HepG2 (cell line): Measurements from ENCODE around the gene RSAD1. TPM values are rescaled to one million over a fixed set of nuclear protein-coding genes. Genes with fewer than 3 reads are reported as not detected.
A peak's percentile ranks its signal among the peaks of the same experiment; 100 is the strongest.

Source experiments
- AHR ChIP-seq: IDR thresholded peaks from 2 replicates; pipeline ENCODE4 v1.6.1; 2018; ENCODE audit warnings: missing genetic modification reagents, missing compliant biosample characterization
- CC2D1A ChIP-seq: sonication (generic); formaldehyde crosslinking; IDR thresholded peaks from 2 replicates; pipeline ENCODE4 v1.8.1; 2023; ENCODE audit warnings: mild to moderate bottlenecking, missing genetic modification reagents
- CENPX ChIP-seq: sonication (generic); formaldehyde crosslinking; IDR thresholded peaks from 2 replicates; pipeline ENCODE4 v1.9.0; 2021; ENCODE audit warnings: mild to moderate bottlenecking, missing genetic modification reagents, moderate library complexity
- FOXA1 ChIP-seq, 2 experiments: fragments of 450-650 bp in 1 of 2; sonication (generic) in 1 of 2; formaldehyde crosslinking in 1 of 2; IDR thresholded peaks; 2 replicates each; pipeline versions ENCODE4 v1.4.0 to v1.6.1; 2016 to 2020; ENCODE audit warnings: missing genetic modification reagents in 1 of 2
- MIER2 ChIP-seq: IDR thresholded peaks from 2 replicates; pipeline ENCODE4 v1.6.1; 2016; ENCODE audit warnings: missing biosample characterization, missing genetic modification reagents
- PHF21A ChIP-seq: sonication (generic); formaldehyde crosslinking; IDR thresholded peaks from 2 replicates; pipeline ENCODE4 v1.5.0; 2020; ENCODE audit warnings: mild to moderate bottlenecking, missing genetic modification reagents
- PITX1 ChIP-seq: sonication (generic); formaldehyde crosslinking; IDR thresholded peaks from 2 replicates; pipeline ENCODE4 v1.5.1; 2020; ENCODE audit warnings: mild to moderate bottlenecking, missing genetic modification reagents
- POLR2AphosphoS5 ChIP-seq: IDR thresholded peaks from 2 replicates; pipeline ENCODE4 v1.6.1; 2012; ENCODE audit warnings: low read depth, low read length
- RELA ChIP-seq: sonication (generic); formaldehyde crosslinking; IDR thresholded peaks from 2 replicates; pipeline ENCODE4 v1.4.0; 2020; ENCODE audit warnings: missing genetic modification reagents
- SRY ChIP-seq: sonication (generic); formaldehyde crosslinking; IDR thresholded peaks from 2 replicates; pipeline ENCODE4 v1.8.0; 2022; ENCODE audit warnings: mild to moderate bottlenecking, missing genetic modification reagents
- SSRP1 ChIP-seq: IDR thresholded peaks from 2 replicates; pipeline ENCODE4 v1.6.1; 2016; ENCODE audit warnings: control low read depth
- YY1 ChIP-seq: IDR thresholded peaks from 2 replicates; pipeline ENCODE4 v1.6.1; 2011; ENCODE audit warnings: low read length, low read depth, moderate library complexity, mild to moderate bottlenecking; ENCODE audit not compliant: insufficient read depth, insufficient replicate concordance
- ZNF382 ChIP-seq: sonication (generic); formaldehyde crosslinking; IDR thresholded peaks from 2 replicates; pipeline ENCODE4 v1.5.0; 2020; ENCODE audit warnings: missing genetic modification reagents, mild to moderate bottlenecking, borderline replicate concordance
- polyA plus RNA-seq, 8 experiments: library from polyadenylated mRNA; depleted of rRNA in 3 of 8; stranded (reverse) in 7 of 8; unstranded in 1 of 8; fragments of >200 nt; fragmentation: Illumina TruSeq in 4 of 8; extraction: Trizol in 4 of 8; gene quantifications; 2 replicates each; pipeline versions ENCODE4 v1.2.1 to v1.2.3, GENCODE V29; 2011 to 2016; ENCODE audit warnings: low read depth in 4 of 8, missing spikeins in 1 of 8, mixed read lengths in 1 of 8; ENCODE audit not compliant: insufficient read depth in 1 of 8
- total RNA-seq, 5 experiments: library from RNA; depleted of rRNA; stranded (reverse); fragments of >200 nt; fragmentation: Illumina TruSeq; extraction: Trizol; gene quantifications; 2 replicates each; pipeline ENCODE4 v1.2.3, GENCODE V29; 2016; ENCODE audit warnings: low read depth in 1 of 5
- TF ChIP-seq, protein P1 (sequence below): sonication (generic); formaldehyde crosslinking; IDR thresholded peaks from 2 replicates; pipeline ENCODE4 v1.4.0; 2020; ENCODE audit warnings: missing genetic modification reagents
- TF ChIP-seq, protein P2 (sequence below): sonication (generic); formaldehyde crosslinking; IDR thresholded peaks from 2 replicates; pipeline ENCODE4 v1.4.0; 2020; ENCODE audit warnings: missing genetic modification reagents, borderline replicate concordance
- TF ChIP-seq, protein P3 (sequence below): IDR thresholded peaks from 2 replicates; pipeline ENCODE4 v1.6.1; 2016; ENCODE audit warnings: mild to moderate bottlenecking
- TF ChIP-seq, protein P4 (sequence below): conservative IDR thresholded peaks from 2 replicates; pipeline ENCODE4 v1.6.1; 2018; ENCODE audit warnings: missing genetic modification reagents

Gene RSAD1
- total and polyA plus RNA-seq, 2 of the 13 experiments (the other 11 are each of a cell fraction or from before 2014, with no cell fraction given), result 22.7 to 27.7 TPM

DNA sequence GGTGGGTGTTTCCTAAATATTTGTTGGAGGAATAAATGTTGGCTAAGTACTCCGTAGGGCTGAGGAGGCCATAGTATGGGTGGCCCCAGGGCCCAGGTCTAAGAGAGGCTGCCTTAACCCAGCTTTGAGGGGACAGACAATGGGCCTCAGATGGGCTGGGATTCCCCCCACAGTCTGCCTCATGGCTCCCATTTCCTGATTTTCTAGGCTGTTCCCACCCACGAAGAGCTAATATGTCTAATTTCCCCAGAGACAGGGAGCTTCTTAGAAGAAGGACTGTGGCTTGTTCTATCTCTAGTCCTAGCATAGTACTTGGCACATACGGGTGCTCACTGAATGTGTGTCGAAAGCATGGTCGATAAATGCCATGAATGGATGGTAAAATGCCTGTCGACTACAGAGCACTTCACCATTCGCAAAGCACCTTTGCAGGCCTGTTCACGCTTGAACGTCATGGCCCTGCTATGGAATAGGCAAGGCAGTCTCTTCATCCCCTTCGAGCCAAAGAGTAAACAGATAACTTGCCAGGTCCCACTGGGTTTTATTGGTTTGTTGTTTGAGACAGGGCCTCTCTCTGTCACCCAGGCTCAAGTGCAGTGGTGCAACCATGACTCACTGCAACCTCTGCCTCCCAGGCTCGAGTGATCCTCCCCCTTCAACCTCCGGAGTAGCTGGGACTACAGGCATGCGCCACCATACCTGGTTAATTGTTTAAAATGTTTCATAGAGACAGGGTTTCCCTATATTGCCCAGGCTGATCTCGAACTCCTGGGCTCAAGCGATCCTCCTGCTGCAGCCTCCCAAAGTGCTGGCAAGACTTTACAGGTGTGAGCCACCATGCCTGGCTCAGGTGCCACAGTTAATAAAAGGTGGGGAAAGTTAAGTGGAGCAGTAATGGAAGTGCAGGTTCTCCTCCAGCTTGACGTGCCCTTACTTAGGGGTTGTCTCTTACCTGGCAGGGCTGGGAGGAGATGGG lies 19.7 kb upstream of the RSAD1 start (continued):
- TF ChIP-seq FOXA1 (IDR thresholded peaks at IDR 0.05), result no peak
- TF ChIP-seq FOXA1 (CRISPR knock-in tag; IDR thresholded peaks at IDR 0.05), result peak; percentile 72
- TF ChIP-seq PITX1 (CRISPR knock-in tag), result no peak
- TF ChIP-seq, protein P1, sequence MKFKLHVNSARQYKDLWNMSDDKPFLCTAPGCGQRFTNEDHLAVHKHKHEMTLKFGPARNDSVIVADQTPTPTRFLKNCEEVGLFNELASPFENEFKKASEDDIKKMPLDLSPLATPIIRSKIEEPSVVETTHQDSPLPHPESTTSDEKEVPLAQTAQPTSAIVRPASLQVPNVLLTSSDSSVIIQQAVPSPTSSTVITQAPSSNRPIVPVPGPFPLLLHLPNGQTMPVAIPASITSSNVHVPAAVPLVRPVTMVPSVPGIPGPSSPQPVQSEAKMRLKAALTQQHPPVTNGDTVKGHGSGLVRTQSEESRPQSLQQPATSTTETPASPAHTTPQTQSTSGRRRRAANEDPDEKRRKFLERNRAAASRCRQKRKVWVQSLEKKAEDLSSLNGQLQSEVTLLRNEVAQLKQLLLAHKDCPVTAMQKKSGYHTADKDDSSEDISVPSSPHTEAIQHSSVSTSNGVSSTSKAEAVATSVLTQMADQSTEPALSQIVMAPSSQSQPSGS (CRISPR knock-in tag), result peak; percentile 42
- TF ChIP-seq ZNF382, result no peak
- TF ChIP-seq, protein P2, sequence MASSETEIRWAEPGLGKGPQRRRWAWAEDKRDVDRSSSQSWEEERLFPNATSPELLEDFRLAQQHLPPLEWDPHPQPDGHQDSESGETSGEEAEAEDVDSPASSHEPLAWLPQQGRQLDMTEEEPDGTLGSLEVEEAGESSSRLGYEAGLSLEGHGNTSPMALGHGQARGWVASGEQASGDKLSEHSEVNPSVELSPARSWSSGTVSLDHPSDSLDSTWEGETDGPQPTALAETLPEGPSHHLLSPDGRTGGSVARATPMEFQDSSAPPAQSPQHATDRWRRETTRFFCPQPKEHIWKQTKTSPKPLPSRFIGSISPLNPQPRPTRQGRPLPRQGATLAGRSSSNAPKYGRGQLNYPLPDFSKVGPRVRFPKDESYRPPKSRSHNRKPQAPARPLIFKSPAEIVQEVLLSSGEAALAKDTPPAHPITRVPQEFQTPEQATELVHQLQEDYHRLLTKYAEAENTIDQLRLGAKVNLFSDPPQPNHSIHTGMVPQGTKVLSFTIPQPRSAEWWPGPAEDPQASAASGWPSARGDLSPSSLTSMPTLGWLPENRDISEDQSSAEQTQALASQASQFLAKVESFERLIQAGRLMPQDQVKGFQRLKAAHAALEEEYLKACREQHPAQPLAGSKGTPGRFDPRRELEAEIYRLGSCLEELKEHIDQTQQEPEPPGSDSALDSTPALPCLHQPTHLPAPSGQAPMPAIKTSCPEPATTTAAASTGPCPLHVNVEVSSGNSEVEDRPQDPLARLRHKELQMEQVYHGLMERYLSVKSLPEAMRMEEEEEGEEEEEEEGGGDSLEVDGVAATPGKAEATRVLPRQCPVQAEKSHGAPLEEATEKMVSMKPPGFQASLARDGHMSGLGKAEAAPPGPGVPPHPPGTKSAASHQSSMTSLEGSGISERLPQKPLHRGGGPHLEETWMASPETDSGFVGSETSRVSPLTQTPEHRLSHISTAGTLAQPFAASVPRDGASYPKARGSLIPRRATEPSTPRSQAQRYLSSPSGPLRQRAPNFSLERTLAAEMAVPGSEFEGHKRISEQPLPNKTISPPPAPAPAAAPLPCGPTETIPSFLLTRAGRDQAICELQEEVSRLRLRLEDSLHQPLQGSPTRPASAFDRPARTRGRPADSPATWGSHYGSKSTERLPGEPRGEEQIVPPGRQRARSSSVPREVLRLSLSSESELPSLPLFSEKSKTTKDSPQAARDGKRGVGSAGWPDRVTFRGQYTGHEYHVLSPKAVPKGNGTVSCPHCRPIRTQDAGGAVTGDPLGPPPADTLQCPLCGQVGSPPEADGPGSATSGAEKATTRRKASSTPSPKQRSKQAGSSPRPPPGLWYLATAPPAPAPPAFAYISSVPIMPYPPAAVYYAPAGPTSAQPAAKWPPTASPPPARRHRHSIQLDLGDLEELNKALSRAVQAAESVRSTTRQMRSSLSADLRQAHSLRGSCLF (CRISPR knock-in tag), result no peak
- TF ChIP-seq AHR (CRISPR knock-in tag), result no peak
- TF ChIP-seq, protein P3, sequence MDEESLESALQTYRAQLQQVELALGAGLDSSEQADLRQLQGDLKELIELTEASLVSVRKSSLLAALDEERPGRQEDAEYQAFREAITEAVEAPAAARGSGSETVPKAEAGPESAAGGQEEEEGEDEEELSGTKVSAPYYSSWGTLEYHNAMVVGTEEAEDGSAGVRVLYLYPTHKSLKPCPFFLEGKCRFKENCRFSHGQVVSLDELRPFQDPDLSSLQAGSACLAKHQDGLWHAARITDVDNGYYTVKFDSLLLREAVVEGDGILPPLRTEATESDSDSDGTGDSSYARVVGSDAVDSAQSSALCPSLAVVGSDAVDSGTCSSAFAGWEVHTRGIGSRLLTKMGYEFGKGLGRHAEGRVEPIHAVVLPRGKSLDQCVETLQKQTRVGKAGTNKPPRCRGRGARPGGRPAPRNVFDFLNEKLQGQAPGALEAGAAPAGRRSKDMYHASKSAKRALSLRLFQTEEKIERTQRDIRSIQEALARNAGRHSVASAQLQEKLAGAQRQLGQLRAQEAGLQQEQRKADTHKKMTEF (CRISPR knock-in tag), result peak; percentile 72; the same call in 1 of the 2 replicates
- TF ChIP-seq, protein P4, sequence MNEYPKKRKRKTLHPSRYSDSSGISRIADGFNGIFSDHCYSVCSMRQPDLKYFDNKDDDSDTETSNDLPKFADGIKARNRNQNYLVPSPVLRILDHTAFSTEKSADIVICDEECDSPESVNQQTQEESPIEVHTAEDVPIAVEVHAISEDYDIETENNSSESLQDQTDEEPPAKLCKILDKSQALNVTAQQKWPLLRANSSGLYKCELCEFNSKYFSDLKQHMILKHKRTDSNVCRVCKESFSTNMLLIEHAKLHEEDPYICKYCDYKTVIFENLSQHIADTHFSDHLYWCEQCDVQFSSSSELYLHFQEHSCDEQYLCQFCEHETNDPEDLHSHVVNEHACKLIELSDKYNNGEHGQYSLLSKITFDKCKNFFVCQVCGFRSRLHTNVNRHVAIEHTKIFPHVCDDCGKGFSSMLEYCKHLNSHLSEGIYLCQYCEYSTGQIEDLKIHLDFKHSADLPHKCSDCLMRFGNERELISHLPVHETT (CRISPR knock-in tag), result no peak
- TF ChIP-seq CENPX, result no peak
- 0 out of 2 replicates have a peak, but pooled peaks have one; percentile 59 for TF ChIP-seq SSRP1
- TF ChIP-seq YY1, result peak; percentile 25
- TF ChIP-seq POLR2AphosphoS5, result no peak; the same call in 1 of the 2 replicates
- peak; percentile 86 for TF ChIP-seq PHF21A
- TF ChIP-seq CC2D1A, result no peak
- no peak for TF ChIP-seq RELA
- TF ChIP-seq SRY, result 0 out of 2 replicates have a peak, but pooled peaks have one; percentile 48
- peak; percentile 43; the same call in 1 of the 2 replicates for TF ChIP-seq MIER2 (CRISPR knock-in tag)
